Endothelial cell of umbilical vein (primary cell): ENCODE measurements around the gene PYY. TPM values are rescaled to one million over a fixed set of nuclear protein-coding genes. Genes with fewer than 3 reads are reported as not detected.

Experiments used
- BruUV-seq: library from RNA; stranded (reverse); fragments of 400-500 nt; replicated peaks from 2 replicates; lab custom pipeline; 2021; lab: Mats Ljungman, UMichigan
- CTCF ChIA-PET: fragments of 300-600, 350-600 bp; sonication (Branson Sonifier 250); formaldehyde crosslinking; loops from one replicate; lab custom pipeline; 2021; ENCODE audit warnings: antibody characterized with exemption, inconsistent platforms; lab: Charles Lee
- POLR2A ChIA-PET: fragments of 300-600, 350-600 bp; sonication (Branson Sonifier 250); formaldehyde crosslinking; loops from one replicate; lab custom pipeline; 2021; ENCODE audit warnings: antibody characterized with exemption, inconsistent platforms; lab: Charles Lee
- DNase-seq: peaks from one replicate; pipeline ENCODE4 v3.0.0-alpha.2; 2011; ENCODE audit warnings: low read depth, low spot score
- FAIRE-seq: peaks from 2 replicates; lab custom pipeline; 2011; peaks lifted over from hg19 to GRCh38; lab: Jason Lieb, UNC
- H2AFZ ChIP-seq: 2 replicates; pipeline ENCODE4 v1.6.0; 2012; ENCODE audit warnings: low read depth, low read length, control low read depth, inconsistent platforms
- H3K27ac ChIP-seq: 2 replicates; pipeline ENCODE4 v1.5.1; 2011; ENCODE audit warnings: low read depth, mild to moderate bottlenecking, control low read depth, low read length, moderate library complexity; ENCODE audit not compliant: insufficient read depth
- H3K27me3 ChIP-seq, 2 experiments: 2 replicates each; pipeline versions ENCODE4 v1.6.0 to v1.6.1; 2011; ENCODE audit warnings: low read length in 2 of 2, mixed read lengths in 1 of 2; ENCODE audit not compliant: control insufficient read depth in 2 of 2, insufficient read depth in 2 of 2
- H3K36me3 ChIP-seq, 2 experiments: 2 replicates in 1 of 2; 3 replicates in 1 of 2; pipeline ENCODE4 v1.5.1; 2011; ENCODE audit warnings: low read length in 2 of 2, mild to moderate bottlenecking in 1 of 2, moderate library complexity in 1 of 2; ENCODE audit not compliant: control insufficient read depth in 2 of 2, insufficient read depth in 2 of 2; ENCODE audit errors: extremely low read depth in 1 of 2
- H3K4me1 ChIP-seq: 3 replicates; pipeline ENCODE4 v1.5.1; 2011; ENCODE audit warnings: mild to moderate bottlenecking, low read length; ENCODE audit not compliant: control insufficient read depth, insufficient read depth; ENCODE audit errors: extremely low read depth
- H3K4me2 ChIP-seq: 2 replicates; pipeline ENCODE4 v1.6.1; 2011; ENCODE audit warnings: low read length, control low read depth, mixed read lengths; ENCODE audit not compliant: insufficient read depth
- H3K4me3 ChIP-seq, 3 experiments: fragments of 200-600 bp in 1 of 3; sonication (generic), shearing (Covaris generic) in 1 of 3; replicated peaks in 1 of 3; 2 replicates each; pipeline ENCODE4 v1.5.1; 2011 to 2016; ENCODE audit warnings: control low read depth in 3 of 3, low read length in 3 of 3, mild to moderate bottlenecking in 2 of 3, inconsistent platforms in 1 of 3, low read depth in 1 of 3, moderate library complexity in 1 of 3; ENCODE audit not compliant: insufficient read depth in 1 of 3
- H3K79me2 ChIP-seq: 2 replicates; pipeline ENCODE4 v1.6.0; 2012; ENCODE audit warnings: low read length, inconsistent platforms; ENCODE audit not compliant: control insufficient read depth, insufficient read depth
- H3K9ac ChIP-seq: replicated peaks from 2 replicates; pipeline ENCODE3; 2011; ENCODE audit warnings: low read length, control low read depth; ENCODE audit not compliant: insufficient read depth; ENCODE audit errors: extremely low read depth
- H3K9me1 ChIP-seq: replicated peaks from 3 replicates; pipeline ENCODE4 v1.6.0; 2011; ENCODE audit warnings: mild to moderate bottlenecking, low read length; ENCODE audit not compliant: control insufficient read depth, insufficient read depth; ENCODE audit errors: extremely low read depth
- H3K9me3 ChIP-seq: replicated peaks from 2 replicates; pipeline ENCODE4 v1.5.1; 2012; ENCODE audit warnings: low read length, inconsistent platforms; ENCODE audit not compliant: control insufficient read depth, insufficient read depth
- H4K20me1 ChIP-seq: replicated peaks from 2 replicates; pipeline ENCODE3; 2011; ENCODE audit warnings: mild to moderate bottlenecking, low read length; ENCODE audit not compliant: control insufficient read depth, insufficient read depth; ENCODE audit errors: extremely low read depth
- CTCF ChIP-seq, 2 donors: IDR thresholded peaks; 1 replicate in 1 of 2; 2 replicates in 1 of 2; pipeline ENCODE4 v1.5.1; 2011; ENCODE audit warnings: low read length in 2 of 2, mild to moderate bottlenecking in 2 of 2, moderate library complexity in 2 of 2, control low read depth in 1 of 2, inconsistent platforms in 1 of 2, low read depth in 1 of 2; ENCODE audit not compliant: insufficient read depth in 1 of 2; ENCODE audit errors: extremely low read depth in 1 of 2
- EZH2 ChIP-seq: IDR thresholded peaks from 2 replicates; pipeline ENCODE4 v1.6.1; 2012; ENCODE audit warnings: borderline replicate concordance, low read depth, mild to moderate bottlenecking, moderate library complexity, low read length, inconsistent platforms; ENCODE audit not compliant: severe bottlenecking
- FOS ChIP-seq: IDR thresholded peaks from 2 replicates; pipeline ENCODE4 v1.6.1; 2011; ENCODE audit warnings: mild to moderate bottlenecking, low read length, moderate library complexity, borderline replicate concordance; ENCODE audit not compliant: insufficient read depth
- GATA2 ChIP-seq: IDR thresholded peaks from 2 replicates; pipeline ENCODE4 v1.7.0; 2011; ENCODE audit warnings: low read depth, mild to moderate bottlenecking, moderate library complexity, mixed read lengths, low read length; ENCODE audit not compliant: insufficient read length, insufficient read depth
- MAX ChIP-seq: IDR thresholded peaks from 2 replicates; pipeline ENCODE4 v1.6.1; 2011; ENCODE audit not compliant: insufficient read depth, insufficient read length
- MYC ChIP-seq: IDR thresholded peaks from one replicate; pipeline ENCODE4 v1.6.1; 2011; ENCODE audit warnings: mild to moderate bottlenecking, low read depth, low read length
- POLR2A ChIP-seq: IDR thresholded peaks from 2 replicates; pipeline ENCODE4 v1.6.1; 2012; ENCODE audit warnings: low read depth, mild to moderate bottlenecking, control low read depth, low read length
- POLR2AphosphoS5 ChIP-seq: IDR thresholded peaks from 2 replicates; pipeline ENCODE4 v1.6.1; 2012; ENCODE audit warnings: low read depth, mild to moderate bottlenecking, control low read depth, low read length, moderate library complexity; ENCODE audit not compliant: insufficient read depth
- dilution Hi-C: fragments of 300-500 bp; cut with MboI; formaldehyde crosslinking; loops from one replicate; pipeline ENCODE4 v1.15.0; 2019; ENCODE audit warnings: low sequenced_read_pairs; ENCODE audit not compliant: extremely low pct_ligation_motif_present
- intact Hi-C: fragments of 100-400 bp; cut with micrococcal nuclease; formaldehyde crosslinking; loops from one replicate; pipeline ENCODE4 v1.10.0; 2022
- polyA plus RNA-seq, 4 experiments: library from polyadenylated mRNA; depleted of rRNA in 3 of 4; stranded (reverse) in 3 of 4; unstranded in 1 of 4; fragments of >200 nt; gene quantifications; 2 replicates each; pipeline versions ENCODE4 v1.2.1 to v1.2.3, GENCODE V29; 2011 to 2012; ENCODE audit warnings: missing spikeins in 1 of 4
- total RNA-seq: library from RNA; stranded (reverse); gene quantifications from 2 replicates; pipeline ENCODE4 v1.2.3, GENCODE V29; 2021

The PYY gene
- total and polyA plus RNA-seq, 2 donors (not counting 3 experiments of a cell fraction or from before 2014, with no cell fraction given): not detected

- Histone ChIP-seq H3K4me2 (peak overlapping the region; percentile 39), H3K27me3 (peaks cover 0 to 3% of the 10 kb centered on the region in 2 experiments), H3K9ac (no peak overlapping the region), H3K27ac (no peak overlapping the region), H2AFZ (peak overlapping the region; percentile 26), H3K9me3 (no peaks in the 10 kb centered on the region), H3K9me1 (no peaks in the 10 kb centered on the region), H3K79me2 (no peaks in the 10 kb centered on the region), H4K20me1 (no peaks in the 10 kb centered on the region), H3K4me3 (no peak overlapping the region), H3K36me3 (no peaks in the 10 kb centered on the region), H3K4me1 (peaks cover 5% of the 10 kb centered on the region)
- FAIRE-seq (no peak), DNase-seq (no peak)
- BruUV-seq: no TSS peak
- intact Hi-C loops (loop anchor here (1.0 kb wide), 2 partner anchors 51 to 117 kb away; no protein-coding TSS in a partner anchor), dilution Hi-C loops (no loop called here)
- TF ChIP-seq MAX: no peak
- TF ChIP-seq POLR2AphosphoS5: no peak
- TF ChIP-seq FOS: no peak
- no peak for TF ChIP-seq EZH2
- no peak for TF ChIP-seq CTCF (IDR thresholded peaks at IDR 0.05; ENCODE audit: extremely low read depth in 1 of 2, insufficient read depth in 1 of 2, low read depth in 1 of 2, low read length in 2 of 2)
- no peak for TF ChIP-seq POLR2A
- TF ChIP-seq GATA2: no peak
- no peak for TF ChIP-seq MYC
- ChIA-PET POLR2A (no interaction called here), CTCF (interaction anchor here (1.5 to 12.7 kb wide), 3 partner anchors 10 to 52 kb away, joined by 3 to 182 read pairs (median 4); partner anchors contain the start of gene PPY)
Observed at GRCh38 chr17:43995150-43995471, 41.4 kb upstream of the PYY start.
